HepG2 (cell line): ENCODE data around the gene NAIF1. TPM values are rescaled to one million over a fixed set of nuclear protein-coding genes. Genes with fewer than 3 reads are reported as not detected.
A peak's percentile ranks its signal among the peaks of the same experiment; 100 is the strongest.

Experiments
- CREB3 ChIP-seq: sonication (generic); formaldehyde crosslinking; IDR thresholded peaks from 2 replicates; pipeline ENCODE4 v1.5.0; 2020; ENCODE audit warnings: missing genetic modification reagents
- CTCF ChIP-seq: sonication (generic); formaldehyde crosslinking; IDR thresholded peaks from 2 replicates; pipeline ENCODE4 v1.5.0; 2020; ENCODE audit warnings: mild to moderate bottlenecking, missing genetic modification reagents, moderate library complexity
- HNRNPL ChIP-seq: fragments of 200-400 bp; formaldehyde crosslinking; IDR thresholded peaks from 2 replicates; pipeline ENCODE4 v1.6.1; 2017; ENCODE audit warnings: mild to moderate bottlenecking, low read depth, low read length
- IRF9 ChIP-seq: sonication (generic); formaldehyde crosslinking; IDR thresholded peaks from 2 replicates; pipeline ENCODE4 v1.8.0; 2022; ENCODE audit warnings: missing genetic modification reagents, mild to moderate bottlenecking, borderline replicate concordance
- KLF12 ChIP-seq: sonication (generic); formaldehyde crosslinking; IDR thresholded peaks from 2 replicates; pipeline ENCODE4 v1.4.0; 2020; ENCODE audit warnings: missing genetic modification reagents, borderline replicate concordance
- MTERF4 ChIP-seq: sonication (generic); formaldehyde crosslinking; IDR thresholded peaks from 2 replicates; pipeline ENCODE4 v1.8.0; 2023; ENCODE audit warnings: mild to moderate bottlenecking, missing genetic modification reagents
- MTF1 ChIP-seq: sonication (generic); formaldehyde crosslinking; IDR thresholded peaks from 2 replicates; pipeline ENCODE4 v1.5.0; 2020; ENCODE audit warnings: missing genetic modification reagents
- PITX1 ChIP-seq: sonication (generic); formaldehyde crosslinking; IDR thresholded peaks from 2 replicates; pipeline ENCODE4 v1.5.1; 2020; ENCODE audit warnings: mild to moderate bottlenecking, missing genetic modification reagents
- SMARCC2 ChIP-seq: fragments of 450-650 bp; IDR thresholded peaks from 2 replicates; pipeline ENCODE4 v1.6.1; 2017; ENCODE audit warnings: antibody characterized with exemption, mild to moderate bottlenecking
- ZBTB4 ChIP-seq: sonication (generic); formaldehyde crosslinking; IDR thresholded peaks from 2 replicates; pipeline ENCODE4 v1.4.0; 2020; ENCODE audit warnings: missing genetic modification reagents, mild to moderate bottlenecking, borderline replicate concordance
- ZEB1 ChIP-seq: IDR thresholded peaks from 2 replicates; pipeline ENCODE4 v1.6.1; 2012; ENCODE audit warnings: mild to moderate bottlenecking, low read depth, inconsistent platforms; ENCODE audit not compliant: insufficient replicate concordance
- ZFP36L1 ChIP-seq: sonication (generic); formaldehyde crosslinking; IDR thresholded peaks from 2 replicates; pipeline ENCODE4 v1.8.0; 2022; ENCODE audit warnings: mild to moderate bottlenecking, missing genetic modification reagents, moderate library complexity
- ZNF512B ChIP-seq: sonication (generic); formaldehyde crosslinking; IDR thresholded peaks from 2 replicates; pipeline ENCODE4 v1.5.1; 2020; ENCODE audit warnings: missing genetic modification reagents, mild to moderate bottlenecking, borderline replicate concordance
- polyA plus RNA-seq, 8 experiments: library from polyadenylated mRNA; depleted of rRNA in 3 of 8; stranded (reverse) in 7 of 8; unstranded in 1 of 8; fragments of >200 nt; fragmentation: Illumina TruSeq in 4 of 8; extraction: Trizol in 4 of 8; gene quantifications; 2 replicates each; pipeline versions ENCODE4 v1.2.1 to v1.2.3, GENCODE V29; 2011 to 2016; ENCODE audit warnings: low read depth in 4 of 8, missing spikeins in 1 of 8, mixed read lengths in 1 of 8; ENCODE audit not compliant: insufficient read depth in 1 of 8
- total RNA-seq, 5 experiments: library from RNA; depleted of rRNA; stranded (reverse); fragments of >200 nt; fragmentation: Illumina TruSeq; extraction: Trizol; gene quantifications; 2 replicates each; pipeline ENCODE4 v1.2.3, GENCODE V29; 2016; ENCODE audit warnings: low read depth in 1 of 5

NAIF1 gene
- total and polyA plus RNA-seq, 2 of the 13 experiments (the other 11 are each of a cell fraction or from before 2014, with no cell fraction given), result 6.0 to 6.9 TPM

GRCh38 chr9:128103589-128103962 lies 36.5 kb upstream of the NAIF1 start (continued):
- TF ChIP-seq ZFP36L1 (CRISPR knock-in tag), result no peak
- no peak for TF ChIP-seq SMARCC2
- TF ChIP-seq CTCF, result peak; percentile 65
- TF ChIP-seq IRF9 (CRISPR knock-in tag), result no peak
- TF ChIP-seq KLF12 (CRISPR knock-in tag), result no peak
- TF ChIP-seq ZBTB4 (CRISPR knock-in tag), result no peak
- no peak for TF ChIP-seq MTF1 (CRISPR knock-in tag)
- no peak for TF ChIP-seq ZEB1
- no peak for TF ChIP-seq PITX1
- TF ChIP-seq HNRNPL, result no peak
- no peak for TF ChIP-seq ZNF512B
- TF ChIP-seq MTERF4 (CRISPR knock-in tag), result 0 out of 2 replicates have a peak, but pooled peaks have one; percentile 17
- TF ChIP-seq CREB3, result no peak
- TF ChIP-seq, all 625 proteins: peak for 12
